Activated CD8-positive, alpha-beta memory T cell treated with anti-CD3 and anti-CD28 coated beads, Interleukin-2, amount 50 U/mL, for 1 hour (primary cell): Measurements from ENCODE around the gene MYRFL.
"Not testable (repeated sequence)": the region's sequence is repeated elsewhere in the genome, so short reads cannot be mapped to it uniquely, and the experiment has no call there.

Experiments
- DNase-seq: peaks from one replicate; pipeline ENCODE4 v3.0.0-alpha.2; 2020; ENCODE audit errors: extremely low read depth

MYRFL gene

GRCh38 chr12:69843608-69844007 is 18.6 kb downstream of the MYRFL start:
- DNase-seq = no peak

GRCh38 chr12:69844416-69844815 is 19.4 kb downstream of the MYRFL start:
- no peak for DNase-seq

- DNase-seq = no peak
These were observed 19.8 kb downstream of the MYRFL start for GRCh38 chr12:69844836-69845235.

GRCh38 chr12:69846976-69847375 is 21.9 kb downstream of the MYRFL start:
- DNase-seq = no peak

- DNase-seq = no peak
These were observed 26.9 kb downstream of the MYRFL start for GRCh38 chr12:69851976-69852375.

GRCh38 chr12:69853176-69853961 is 28.3 kb downstream of the MYRFL start:
- DNase-seq = not testable (repeated sequence)

- DNase-seq = no peak
These were observed 41.7 kb downstream of the MYRFL start for GRCh38 chr12:69866698-69867097.

- no peak for DNase-seq
These were observed 43.7 kb downstream of the MYRFL start for GRCh38 chr12:69868695-69869094.

- DNase-seq = no peak
These were observed 47.8 kb downstream of the MYRFL start for GRCh38 chr12:69872804-69873203.

- no peak for DNase-seq
These were observed 48.4 kb downstream of the MYRFL start for GRCh38 chr12:69873429-69873828.

- no peak for DNase-seq
These were observed 49.6 kb downstream of the MYRFL start for GRCh38 chr12:69874606-69875005.

GRCh38 chr12:69875416-69875935 is 50.4 kb downstream of the MYRFL start:
- DNase-seq = no peak

GRCh38 chr12:69879007-69879960 is 54.3 kb downstream of the MYRFL start:
- DNase-seq = peak; percentile 18

- no peak for DNase-seq
These were observed 55.5 kb downstream of the MYRFL start for GRCh38 chr12:69880571-69880970.

GRCh38 chr12:69881771-69882170 is 56.7 kb downstream of the MYRFL start:
- no peak for DNase-seq

- no peak for DNase-seq
These were observed 59.4 kb downstream of the MYRFL start for GRCh38 chr12:69884386-69884785.

- no peak for DNase-seq
These were observed 60.6 kb downstream of the MYRFL start for GRCh38 chr12:69885658-69886057.

- no peak for DNase-seq
These were observed 61.1 kb downstream of the MYRFL start for GRCh38 chr12:69886109-69886508.

- no peak for DNase-seq
These were observed 61.7 kb downstream of the MYRFL start for GRCh38 chr12:69886715-69887114.

- DNase-seq = no peak
These were observed 63.9 kb downstream of the MYRFL start for GRCh38 chr12:69888901-69889300.

GRCh38 chr12:69894800-69895383 is 69.9 kb downstream of the MYRFL start:
- DNase-seq = no peak
